Hepatocyte (in vitro differentiated cells): Measurements from ENCODE around the gene CCBE1.

Experiments
- CTCF ChIP-seq: fragments of 200-600 bp; sonication (generic); IDR thresholded peaks from 2 replicates; pipeline ENCODE4 v1.5.1; 2016; ENCODE audit warnings: antibody characterized with exemption, mild to moderate bottlenecking; ENCODE audit not compliant: poor library complexity
- EZH2 ChIP-seq: fragments of 200-600 bp; sonication (generic); IDR thresholded peaks from 2 replicates; pipeline ENCODE4 v1.6.1; 2016; ENCODE audit warnings: antibody characterized with exemption, mild to moderate bottlenecking, borderline replicate concordance
- EZH2phosphoT487 ChIP-seq: fragments of 200-600 bp; sonication (generic); IDR thresholded peaks from one replicate; pipeline ENCODE4 v1.6.1; 2018; ENCODE audit warnings: antibody characterized with exemption, mild to moderate bottlenecking, low read depth, moderate library complexity; ENCODE audit not compliant: unreplicated experiment, severe bottlenecking

DNA sequence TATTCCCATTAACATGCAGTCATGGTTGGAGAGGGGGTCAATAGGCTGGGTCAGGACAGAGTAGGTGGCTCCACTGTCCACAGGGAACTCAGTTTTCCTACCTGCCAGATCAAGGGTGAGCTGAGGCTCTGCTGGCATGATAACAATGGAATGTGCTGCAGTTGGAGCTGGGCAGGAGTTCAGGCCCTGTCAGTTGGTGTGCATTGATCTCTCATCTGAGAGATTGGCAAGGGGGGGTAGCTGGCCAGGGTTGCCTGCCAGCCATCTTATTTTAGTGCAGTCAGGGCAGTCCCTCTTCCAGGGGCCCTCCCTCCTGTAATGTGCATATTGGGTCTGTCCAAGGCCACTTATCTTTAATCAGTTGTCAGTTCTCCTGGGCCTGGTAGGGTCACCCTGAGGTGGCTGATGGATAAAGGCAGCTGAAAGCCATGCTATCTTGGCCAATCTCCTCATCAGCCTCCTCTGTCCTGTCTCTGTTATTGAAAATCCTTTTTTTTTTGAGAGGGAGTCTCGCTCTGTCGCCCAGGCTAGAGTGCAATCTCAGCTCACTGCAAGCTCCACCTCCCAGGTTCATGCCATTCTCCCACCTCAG lies 38.1 kb upstream of the CCBE1 start:
- TF ChIP-seq CTCF (no peak), EZH2 (no peak), EZH2phosphoT487 (no peak)
